GM21529 (cell line): ENCODE measurements around the gene SCFD2.
A peak's percentile ranks its signal among the peaks of the same experiment; 100 is the strongest.

Source experiments
- ATAC-seq: cut with Tn5 transposase; IDR thresholded peaks from one replicate; pipeline ENCODE4 v1.9.1; 2021; ENCODE audit not compliant: unreplicated experiment

The SCFD2 gene

DNA sequence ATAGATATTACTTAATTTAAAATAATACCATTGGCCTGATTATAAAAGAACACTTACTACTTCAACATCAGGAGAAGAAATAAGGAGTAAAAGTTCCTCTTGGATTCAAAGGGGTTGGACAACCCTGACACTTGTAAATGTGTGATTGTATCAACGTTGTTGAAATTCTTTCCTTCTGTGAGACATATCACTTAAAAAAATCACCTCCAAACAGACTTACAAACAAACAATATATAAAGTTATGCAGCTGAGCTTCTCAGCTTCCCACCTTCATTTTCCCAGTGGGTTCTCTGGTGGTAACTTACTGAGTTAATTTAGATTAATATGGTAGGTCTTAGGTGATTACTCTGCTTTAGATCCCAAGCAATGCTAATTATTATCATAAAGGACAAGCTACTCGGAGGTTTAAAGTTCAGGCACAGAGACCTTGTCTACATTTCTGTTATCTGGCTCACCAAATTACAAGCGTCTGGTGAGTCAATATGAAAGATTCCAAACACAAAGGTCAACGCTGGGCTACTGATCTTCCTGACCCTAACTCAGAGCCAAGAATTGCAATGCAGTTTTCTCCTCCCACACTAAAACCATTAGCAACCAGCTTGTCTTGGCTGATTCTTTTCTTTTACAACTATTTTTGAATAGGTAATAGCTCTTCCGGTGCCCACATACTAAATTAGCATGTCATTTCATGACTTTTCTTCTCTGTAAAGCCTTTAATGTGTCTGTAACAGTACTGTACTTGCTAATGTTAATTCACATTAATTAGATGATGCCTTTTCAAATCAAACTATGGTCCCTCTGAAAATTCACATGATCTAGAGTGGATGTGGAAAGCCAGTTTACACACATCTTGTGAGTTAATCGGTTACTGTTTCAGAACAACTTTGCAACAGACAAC, 346.1 kb downstream of the SCFD2 start:
- no peak for ATAC-seq

DNA sequence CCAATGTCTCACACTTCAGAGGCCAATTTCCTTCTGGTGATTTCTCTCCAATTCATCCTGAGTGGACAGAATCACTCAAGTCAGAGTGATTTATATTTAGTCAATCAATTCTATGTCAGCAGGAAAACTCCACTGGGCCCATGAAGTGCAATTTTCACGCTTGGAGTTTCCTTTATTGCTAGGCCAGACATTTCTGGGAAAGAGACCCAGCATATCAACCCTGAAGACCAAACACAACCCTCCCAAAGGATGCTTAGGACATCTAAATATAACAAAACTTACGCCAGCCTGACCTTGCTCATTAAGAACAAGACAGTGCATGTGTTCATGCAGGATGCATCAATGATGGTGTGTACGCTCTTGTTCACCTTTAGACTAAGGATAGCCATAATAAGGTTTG, 347.4 kb downstream of the SCFD2 start:
- ATAC-seq, result no peak

DNA sequence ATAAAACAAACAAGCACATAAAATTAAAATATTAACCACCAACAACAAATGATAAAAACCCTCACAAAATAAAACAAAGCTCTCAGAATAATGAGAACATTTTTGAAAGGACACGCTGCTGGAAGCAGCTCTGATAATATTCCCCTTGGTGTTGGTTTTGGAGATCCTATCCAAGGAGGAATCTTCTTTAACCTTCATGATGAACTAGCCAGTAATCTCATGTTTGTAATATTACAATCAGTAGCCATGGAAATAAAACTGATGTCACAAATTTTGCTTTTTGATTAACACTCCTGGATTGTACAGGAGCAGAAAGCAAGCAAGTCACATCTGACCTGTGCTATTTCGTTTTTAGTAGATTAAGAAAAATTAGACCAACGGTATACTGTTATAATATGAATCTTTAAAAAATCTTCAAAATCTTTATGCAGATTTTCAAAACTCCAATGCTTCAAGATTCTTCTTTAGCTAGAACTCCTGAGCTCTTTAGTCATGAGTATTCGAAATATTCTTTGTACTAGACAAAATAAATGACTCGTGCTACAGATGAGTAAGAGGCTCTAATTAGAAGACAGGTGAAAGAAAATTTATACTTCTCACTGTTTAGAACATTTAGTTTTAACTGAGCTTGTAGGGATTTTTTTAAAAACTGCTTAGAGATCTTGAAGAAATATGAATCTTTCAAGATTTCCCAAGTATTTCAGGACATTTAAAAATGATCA, 349.6 kb downstream of the SCFD2 start:
- ATAC-seq, result no peak

DNA sequence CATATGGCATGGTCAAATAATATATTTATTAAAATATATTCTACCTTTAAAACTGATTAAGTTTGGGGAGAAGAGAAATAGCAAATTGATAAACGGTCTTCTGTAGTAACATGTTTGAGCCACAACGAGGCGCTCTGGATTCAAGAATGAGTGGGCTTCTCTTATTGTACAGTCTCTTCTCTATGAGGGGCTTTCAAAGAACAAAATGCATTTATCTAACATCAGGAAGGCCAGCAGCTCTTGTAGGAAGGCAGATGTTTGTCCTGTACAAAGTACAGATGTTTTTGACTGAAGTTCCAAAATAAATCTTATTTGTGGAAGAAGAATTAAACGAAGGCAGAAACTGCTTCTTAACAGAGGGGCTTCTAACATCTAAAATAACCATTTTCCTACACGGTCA, 350.2 kb downstream of the SCFD2 start:
- no peak for ATAC-seq

DNA sequence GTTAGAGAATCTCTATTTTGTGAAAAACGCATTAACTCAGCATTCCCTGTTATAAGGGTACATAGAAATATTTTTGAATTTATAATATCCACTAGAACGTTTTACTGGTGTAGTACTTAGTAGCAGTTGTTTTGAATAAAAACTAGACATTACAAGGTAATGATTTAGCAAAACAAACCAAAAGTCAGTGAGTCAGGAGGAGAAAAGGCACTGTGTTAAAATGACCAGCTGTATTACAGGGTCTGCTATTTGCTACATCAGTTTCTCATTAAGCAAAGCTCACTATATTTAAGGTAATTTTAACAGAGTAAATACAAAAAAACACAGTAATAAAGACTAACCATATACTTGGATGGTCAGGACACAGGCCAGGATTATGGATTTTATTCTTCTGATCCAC, 351.0 kb downstream of the SCFD2 start:
- no peak for ATAC-seq

DNA sequence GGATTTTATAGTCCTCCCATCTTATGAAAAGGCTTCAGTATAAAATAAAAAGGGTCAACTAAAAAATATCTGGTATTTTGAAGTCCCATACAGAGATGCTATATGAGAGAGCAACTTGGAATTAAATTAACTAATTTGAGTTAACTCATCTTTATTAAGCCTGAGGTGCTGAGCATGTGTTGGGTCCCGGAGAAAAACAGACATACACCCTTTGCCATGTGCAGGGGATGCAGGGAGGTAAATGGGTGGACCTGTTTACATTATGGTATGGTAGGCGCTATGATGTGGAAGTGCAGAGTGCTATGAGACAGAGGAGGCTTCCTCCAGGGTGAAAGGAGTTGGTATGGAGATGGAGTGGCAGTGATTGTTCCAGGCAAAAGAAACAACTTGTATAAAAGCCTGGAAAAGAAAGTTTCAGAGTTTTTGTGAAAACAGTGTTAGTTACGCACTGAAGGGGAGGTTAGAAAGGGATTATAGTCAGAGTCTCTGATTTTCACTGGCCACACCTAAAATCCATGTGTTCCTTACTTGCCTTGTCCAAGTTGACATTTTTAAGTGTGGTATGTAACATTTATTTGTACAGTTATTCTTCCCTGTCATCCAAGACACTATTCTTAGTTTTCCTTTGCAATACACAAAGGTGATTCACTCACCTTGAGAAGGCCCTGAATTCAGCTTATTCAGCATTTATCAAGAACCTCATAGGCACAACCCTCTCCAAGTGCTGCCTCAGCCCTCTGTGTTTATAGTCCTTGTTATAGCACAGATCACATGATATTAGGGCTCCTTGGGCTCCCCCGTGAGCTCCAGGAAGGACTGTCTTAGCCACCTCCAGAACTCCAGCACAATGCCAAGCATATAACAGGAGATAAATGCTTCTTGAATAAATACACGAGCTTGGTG, 351.7 kb downstream of the SCFD2 start:
- ATAC-seq, result no peak

DNA sequence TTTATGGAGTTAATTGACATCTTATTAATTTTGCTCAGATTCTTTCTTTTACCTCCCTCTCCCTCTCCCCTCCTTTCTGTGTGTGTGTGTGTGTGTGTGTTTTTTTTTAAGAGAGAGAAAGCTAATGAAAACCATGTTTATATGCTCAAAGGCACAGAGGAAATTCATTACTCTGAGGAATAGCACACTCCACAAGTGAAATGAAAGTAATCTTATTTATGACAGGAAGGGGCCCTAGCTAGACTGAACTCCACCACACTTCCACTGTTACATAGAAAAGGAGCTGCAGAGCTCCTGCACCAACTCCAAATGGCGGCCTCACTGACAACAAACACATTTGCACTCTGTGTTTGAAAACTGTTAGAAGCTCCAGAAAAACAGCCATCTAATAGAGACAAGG, 353.1 kb downstream of the SCFD2 start:
- ATAC-seq, result peak; percentile 93

DNA sequence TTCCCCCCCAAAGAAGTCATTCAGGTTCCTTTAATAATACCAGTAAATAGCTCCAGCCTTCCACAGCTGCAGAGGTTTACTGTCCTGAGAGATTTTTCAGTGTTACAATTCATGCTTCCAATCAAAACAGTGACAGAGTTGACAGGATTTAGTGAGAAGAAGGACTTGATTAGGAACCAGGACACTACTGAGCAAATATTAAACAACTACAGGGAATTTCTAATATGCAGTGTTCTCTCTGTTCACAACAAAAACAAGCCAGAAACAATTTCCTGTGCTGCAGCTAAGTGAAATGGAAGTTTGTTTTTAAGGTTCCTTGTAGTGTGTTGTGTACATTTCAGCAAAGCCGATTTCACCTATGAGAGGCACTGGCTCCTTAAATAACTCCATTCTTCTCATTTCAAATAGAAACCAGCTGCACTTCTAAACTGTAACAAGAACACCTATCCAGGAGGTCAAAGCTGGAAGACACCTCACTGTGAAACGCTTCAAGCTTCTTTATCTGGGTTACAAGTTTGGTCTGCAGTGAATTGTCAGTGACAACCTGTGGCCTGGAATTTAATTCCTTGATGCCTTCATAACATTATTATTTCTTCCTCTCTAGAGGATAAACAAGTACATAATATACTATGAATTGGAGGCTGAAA, 354.5 kb downstream of the SCFD2 start:
- no peak for ATAC-seq

DNA sequence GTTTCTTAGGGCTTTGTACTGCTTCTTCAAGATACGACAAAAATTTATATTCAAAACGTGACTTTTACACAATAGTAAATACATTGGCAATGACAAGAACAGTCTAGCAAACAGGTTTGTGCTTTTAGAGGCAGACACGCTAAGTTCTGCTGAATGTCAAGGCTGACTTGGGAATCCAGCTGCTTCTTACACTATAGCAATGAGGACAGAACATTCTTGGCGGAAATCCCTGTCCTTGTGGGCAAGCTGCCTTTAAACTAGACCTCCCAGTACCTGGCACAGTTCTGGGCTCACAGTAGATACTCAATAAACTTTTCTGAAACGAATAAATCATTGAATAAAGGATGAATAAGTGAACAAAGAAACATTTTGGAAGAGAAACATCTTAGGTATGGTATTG, 355.5 kb downstream of the SCFD2 start:
- ATAC-seq, result no peak

DNA sequence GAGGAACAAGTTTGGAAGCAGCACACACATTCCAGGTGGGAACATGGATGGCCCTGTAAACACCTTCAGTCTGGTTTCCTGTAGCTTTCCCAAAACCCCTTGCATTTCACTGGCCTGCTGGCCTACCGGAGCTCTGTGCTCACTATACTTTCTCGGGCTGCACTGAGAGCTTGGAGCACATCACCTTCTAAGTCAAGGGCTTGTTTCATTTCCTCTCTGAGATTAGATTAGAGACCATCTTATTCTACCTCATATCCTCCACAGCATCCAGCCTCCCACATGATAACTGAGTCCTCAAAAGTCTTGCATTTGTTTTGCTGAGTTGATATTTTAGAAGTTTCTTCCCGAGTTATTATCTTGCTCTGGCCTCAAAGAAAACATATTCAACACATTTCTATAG, 356.0 kb downstream of the SCFD2 start:
- peak; percentile 46 for ATAC-seq

DNA sequence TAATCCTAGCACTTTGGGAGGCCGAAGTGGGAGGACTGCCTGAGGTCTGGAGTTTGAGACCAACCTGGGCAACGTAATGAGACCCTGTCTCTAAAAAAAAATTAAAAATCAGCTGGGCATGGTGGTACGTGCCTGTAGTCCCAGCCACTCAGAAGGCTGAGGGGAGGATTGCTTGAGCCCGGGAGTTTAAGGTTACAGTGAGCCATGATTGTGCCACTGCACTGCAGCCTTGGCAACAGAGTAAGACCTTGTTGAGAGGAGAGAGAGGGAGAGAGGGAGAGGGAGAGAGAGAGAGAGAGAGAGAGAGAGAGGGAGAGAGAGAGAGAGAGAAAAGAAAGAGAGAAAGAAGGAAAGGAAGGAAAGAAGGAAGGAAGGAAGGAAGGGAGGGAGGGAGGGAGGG, 358.8 kb downstream of the SCFD2 start:
- ATAC-seq, result no peak

DNA sequence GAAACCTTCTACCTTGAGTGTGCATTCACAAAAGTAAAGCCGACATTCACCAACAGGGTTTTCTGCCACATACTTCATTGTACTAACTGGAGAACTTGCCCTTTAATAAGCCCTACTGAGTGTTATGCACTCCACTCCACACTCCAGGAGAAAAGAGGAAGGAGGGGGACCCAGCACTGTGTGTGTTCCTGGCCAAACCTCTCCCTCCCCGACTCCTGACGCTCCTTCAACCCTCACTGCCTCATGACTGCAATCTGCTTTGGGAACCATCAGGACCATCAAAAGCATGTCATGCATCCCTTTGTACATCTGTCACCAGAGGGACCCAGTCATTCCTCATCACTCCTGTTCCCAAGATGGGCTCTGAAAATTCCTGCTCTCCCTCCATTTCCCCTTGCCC, 360.1 kb downstream of the SCFD2 start:
- ATAC-seq, result no peak

DNA sequence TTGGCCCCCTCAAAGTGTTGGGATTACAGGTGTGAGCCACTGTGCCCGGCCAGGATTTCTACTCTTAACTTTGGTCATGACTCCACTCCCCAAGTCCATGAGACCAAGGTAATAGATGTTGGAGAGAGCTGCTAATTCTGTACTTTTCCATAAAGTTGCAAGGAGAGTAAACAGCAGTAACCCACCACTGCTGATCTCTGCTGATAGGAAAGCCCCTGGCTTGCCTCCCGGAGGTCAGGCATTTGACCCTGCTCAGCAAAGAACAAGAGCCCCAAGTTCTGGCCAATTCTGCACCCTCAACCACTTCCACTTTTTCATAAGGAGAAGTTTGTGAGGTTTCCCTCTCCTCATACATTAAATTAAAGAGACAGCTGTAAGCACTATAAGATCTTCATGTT, 360.7 kb downstream of the SCFD2 start:
- ATAC-seq, result no peak

DNA sequence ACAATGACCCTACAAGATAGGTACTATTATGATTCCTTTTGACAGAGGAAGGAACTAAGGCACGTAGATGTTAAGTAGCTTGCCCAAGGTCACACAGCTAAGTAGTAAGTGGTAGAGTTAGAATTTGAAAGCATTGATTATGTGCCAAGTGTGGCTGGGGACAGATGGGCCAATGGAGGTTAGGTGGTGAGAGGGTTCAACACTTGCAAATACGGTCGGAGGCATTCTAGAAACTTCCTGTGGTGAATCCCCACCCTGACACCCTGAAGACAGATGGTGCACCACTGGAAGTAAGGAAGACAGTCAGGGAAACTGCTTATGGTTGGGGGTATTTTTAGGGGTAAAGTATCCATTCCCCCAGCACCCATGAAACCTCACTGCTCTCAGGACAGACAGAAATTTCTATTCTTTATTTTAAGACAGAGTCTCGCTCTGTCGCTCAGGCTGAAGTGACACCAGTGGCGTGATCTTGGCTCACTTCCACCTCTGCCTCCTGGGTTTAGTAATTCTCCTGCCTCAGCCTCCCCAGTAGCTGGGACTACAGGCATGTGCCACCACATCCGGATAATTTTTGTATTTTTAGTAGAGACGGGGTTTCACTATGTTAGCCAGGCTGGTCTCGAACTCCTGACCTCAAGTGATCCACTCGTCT, 361.2 kb downstream of the SCFD2 start:
- ATAC-seq, result no peak

DNA sequence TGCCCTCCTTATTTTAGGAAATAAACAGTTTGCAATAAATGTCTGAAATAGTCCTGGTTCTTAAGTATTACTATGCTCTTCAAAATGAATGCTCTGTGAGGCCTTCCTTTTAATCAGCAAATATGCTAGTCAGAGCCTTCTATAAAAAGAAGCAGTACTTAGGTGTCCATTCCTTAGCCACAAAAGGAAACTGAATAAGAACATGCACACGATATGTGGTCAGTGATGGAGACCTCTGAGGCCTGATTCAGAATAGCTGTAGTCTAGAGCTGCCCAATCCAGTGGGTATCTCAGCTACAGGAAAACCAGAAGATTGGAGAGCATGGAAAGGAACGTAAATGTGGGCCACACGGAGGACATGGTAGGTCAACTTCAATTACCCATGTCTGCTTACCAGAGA, 361.9 kb downstream of the SCFD2 start:
- no peak for ATAC-seq

DNA sequence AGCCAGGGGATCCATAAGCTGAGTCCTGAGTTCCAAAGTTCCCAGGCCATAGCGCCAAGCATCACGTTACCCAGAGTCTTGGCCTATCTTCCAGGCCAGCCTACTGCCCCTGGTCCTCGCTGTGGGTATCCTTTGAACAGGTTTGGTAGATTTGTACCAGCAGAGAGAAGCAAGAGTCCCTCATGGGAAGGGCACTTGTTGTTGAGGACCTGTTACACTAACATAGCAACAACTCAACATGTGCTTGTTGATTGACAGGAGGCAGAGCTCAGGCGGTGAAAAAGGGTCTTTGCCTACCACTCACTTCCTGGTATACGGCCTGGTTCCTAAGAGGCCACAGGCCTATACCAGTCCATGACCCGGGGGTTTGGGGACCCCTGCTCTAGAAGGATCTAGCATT, 365.3 kb downstream of the SCFD2 start:
- ATAC-seq, result no peak

DNA sequence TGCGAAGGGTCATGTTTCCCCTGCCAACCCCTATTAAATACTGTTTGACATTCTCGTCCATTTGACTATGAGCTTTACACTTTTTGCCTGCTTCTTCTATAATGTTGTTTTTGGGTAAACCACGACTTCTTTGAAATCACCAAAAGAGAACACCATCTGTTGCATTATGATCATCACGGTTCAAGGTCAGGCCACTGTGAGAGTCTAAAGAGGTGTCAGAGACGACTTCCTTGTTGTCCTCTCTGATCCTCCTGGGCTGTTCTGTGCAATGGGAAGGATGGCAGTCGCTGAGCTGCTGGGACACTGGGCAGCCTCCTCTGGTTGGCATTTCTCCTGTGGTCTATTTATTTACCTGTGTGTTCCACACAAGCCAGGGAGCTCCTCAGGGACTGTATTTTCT, 366.2 kb downstream of the SCFD2 start:
- ATAC-seq, result no peak

DNA sequence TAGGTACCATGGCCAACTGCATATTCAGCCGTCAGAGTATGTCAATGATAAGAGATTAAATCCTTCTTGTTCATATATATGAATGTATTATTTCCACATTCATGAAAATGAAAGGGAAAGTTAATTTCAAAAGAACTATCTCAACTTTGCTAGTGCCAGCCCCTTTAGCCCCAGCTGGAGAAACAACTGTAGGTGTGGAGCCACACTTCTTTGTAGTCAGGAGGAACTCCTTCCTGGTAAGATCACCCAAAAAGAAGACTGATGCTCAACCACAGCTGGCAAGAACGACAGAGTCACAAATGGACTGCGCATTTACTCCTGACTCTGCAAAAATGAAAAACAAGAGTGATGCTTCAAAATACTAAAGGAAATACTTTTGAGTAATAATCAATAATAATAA, 367.4 kb downstream of the SCFD2 start:
- ATAC-seq, result no peak

DNA sequence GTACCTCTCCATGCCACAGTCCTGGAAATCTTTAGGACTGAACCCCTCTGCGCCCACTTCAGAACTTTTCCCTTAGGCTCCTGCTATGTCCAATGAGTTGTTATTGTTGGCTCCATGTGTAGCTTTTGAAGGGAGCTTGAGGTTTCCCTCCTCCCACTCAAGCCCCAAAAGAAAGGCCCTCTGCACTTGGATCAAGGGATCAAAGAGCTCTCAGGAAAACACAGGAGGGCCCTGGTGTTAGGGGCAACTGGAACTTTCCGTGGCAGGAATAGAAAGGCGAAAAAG, 368.8 kb downstream of the SCFD2 start:
- ATAC-seq, result no peak

DNA sequence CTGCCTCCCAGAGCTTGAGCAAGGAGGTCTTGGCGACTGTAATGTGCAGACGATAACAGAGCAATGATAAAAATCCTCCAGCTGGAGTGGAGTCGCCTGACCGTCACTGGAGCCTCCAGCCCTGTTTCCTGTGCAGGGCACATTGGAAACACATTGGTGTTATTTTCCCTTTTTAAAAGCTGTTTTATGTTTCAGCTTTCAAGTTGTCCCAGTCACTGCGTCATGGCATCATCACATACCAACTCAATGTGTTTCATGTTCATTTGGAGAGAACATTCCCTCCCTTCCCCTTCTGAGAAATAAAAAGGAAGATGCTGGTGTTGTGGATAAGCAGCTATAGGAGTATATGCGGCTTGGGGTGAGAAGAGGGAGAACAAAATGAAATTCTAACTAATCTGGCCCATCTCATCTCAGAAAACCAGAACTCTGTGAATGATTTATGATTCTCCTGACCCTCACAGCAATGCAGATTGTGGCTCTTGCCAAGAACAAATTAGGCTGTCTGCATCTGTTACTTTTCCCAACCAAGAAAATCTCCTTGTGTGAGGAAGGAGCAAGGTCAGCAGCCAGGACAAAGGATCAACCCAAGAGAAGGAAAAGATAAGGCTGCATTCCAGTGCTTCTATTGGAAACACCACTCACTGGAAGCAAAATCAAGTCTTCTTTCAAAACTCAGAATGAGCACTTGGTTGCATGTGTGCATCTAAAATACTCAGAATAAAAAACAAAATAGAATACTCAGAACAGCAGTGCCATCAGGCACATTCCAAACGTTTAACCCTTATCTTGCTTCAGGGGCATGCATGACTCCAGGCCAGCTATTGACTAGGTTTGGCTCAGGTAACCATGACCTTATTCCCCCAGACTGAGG, 369.4 kb downstream of the SCFD2 start:
- no peak for ATAC-seq
